Smooth muscle cell (in vitro differentiated cells): ENCODE measurements around the gene SFRP4. TPM values are rescaled to one million over a fixed set of nuclear protein-coding genes. Genes with fewer than 3 reads are reported as not detected.

ENCODE experiments used
- DNase-seq: peaks from one replicate; lab custom pipeline; 2025; ENCODE audit not compliant: unreplicated experiment; lab: John Stamatoyannopoulos, UW
- H2AFZ ChIP-seq: fragments of 200-600 bp; sonication (generic); 2 replicates; pipeline ENCODE4 v1.6.0; 2016; ENCODE audit warnings: antibody characterized with exemption, low read depth, mild to moderate bottlenecking
- H3F3A ChIP-seq: fragments of 200-600 bp; sonication (generic); 2 replicates; pipeline ENCODE4 v1.6.0; 2017; ENCODE audit warnings: antibody characterized with exemption, low read depth
- H3K27ac ChIP-seq: fragments of 200-600 bp; sonication (generic); 2 replicates; pipeline ENCODE4 v1.5.1; 2016; ENCODE audit warnings: low read depth, mild to moderate bottlenecking
- H3K27me3 ChIP-seq: fragments of 200-600 bp; sonication (generic); 2 replicates; pipeline ENCODE4 v1.6.1; 2016; ENCODE audit warnings: low read depth, mild to moderate bottlenecking
- H3K36me3 ChIP-seq: fragments of 200-600 bp; sonication (generic); 2 replicates; pipeline ENCODE4 v1.5.1; 2016; ENCODE audit warnings: low read depth
- H3K4me1 ChIP-seq: fragments of 200-600 bp; sonication (generic); 2 replicates; pipeline ENCODE4 v1.5.1; 2016; ENCODE audit warnings: low read depth
- H3K4me2 ChIP-seq: fragments of 200-600 bp; sonication (generic); 2 replicates; pipeline ENCODE4 v1.6.0; 2016; ENCODE audit warnings: mild to moderate bottlenecking
- H3K4me3 ChIP-seq: fragments of 200-600 bp; sonication (generic); 2 replicates; pipeline ENCODE4 v1.5.1; 2016; ENCODE audit warnings: mild to moderate bottlenecking
- H3K79me2 ChIP-seq: fragments of 200-600 bp; sonication (generic); 2 replicates; pipeline ENCODE4 v1.6.0; 2016; ENCODE audit warnings: low read depth, mild to moderate bottlenecking
- H3K9ac ChIP-seq: fragments of 200-600 bp; sonication (generic); 2 replicates; pipeline ENCODE4 v1.6.0; 2016; ENCODE audit warnings: low read depth
- H3K9me3 ChIP-seq: fragments of 200-600 bp; sonication (generic); replicated peaks from 2 replicates; pipeline ENCODE4 v1.5.1; 2016; ENCODE audit warnings: low read depth
- H4K20me1 ChIP-seq: fragments of 200-600 bp; sonication (generic); 2 replicates; pipeline ENCODE4 v1.6.0; 2016; ENCODE audit warnings: low read depth
- CTCF ChIP-seq: fragments of 200-600 bp; sonication (generic); IDR thresholded peaks from 2 replicates; pipeline ENCODE4 v1.5.1; 2017; ENCODE audit warnings: borderline replicate concordance, mild to moderate bottlenecking, antibody characterized with exemption; ENCODE audit not compliant: insufficient read depth, poor library complexity, severe bottlenecking
- whole genome bisulfite sequencing: methylation state at CpG from one replicate; pipeline ENCODE4 v1.1.7; 2016; ENCODE audit warnings: low lambda C conversion rate; 5-methylcytosine and 5-hydroxymethylcytosine counted together
- polyA plus RNA-seq: library from polyadenylated mRNA; unstranded; fragments of >200 nt; fragmentation: Nextera tagmentation; extraction: Ambion mirVana; gene quantifications from 2 replicates; pipeline ENCODE4 v1.2.1, GENCODE V29; 2016
- total RNA-seq: library from RNA; depleted of rRNA; stranded (reverse); fragments of >200 nt; gene quantifications from 2 replicates; pipeline ENCODE4 v1.2.3, GENCODE V29; 2014

The SFRP4 gene
- total and polyA plus RNA-seq, 2 experiments from 2014 or later, result not detected

GRCh38 chr7:37882086-37882485 is 34.5 kb downstream of the SFRP4 start:
- no peak overlapping the region for H3K27ac ChIP-seq
- H3K9ac ChIP-seq, result no peak overlapping the region
- WGBS, result 96% methylated on average over 6 of the region's 6 CpGs
- H3K4me3 ChIP-seq, result no peak overlapping the region
- TF ChIP-seq CTCF, result no peak
- H3K27me3 ChIP-seq, result no peaks in the 10 kb centered on the region
- H3F3A ChIP-seq, result no peaks in the 10 kb centered on the region
- H3K36me3 ChIP-seq, result no peaks in the 10 kb centered on the region
- H3K4me2 ChIP-seq, result no peak overlapping the region
- no peaks in the 10 kb centered on the region for H4K20me1 ChIP-seq
- no peaks in the 10 kb centered on the region for H3K4me1 ChIP-seq
- H3K79me2 ChIP-seq, result no peaks in the 10 kb centered on the region
- DNase-seq, result no peak
- no peaks in the 10 kb centered on the region for H3K9me3 ChIP-seq
- no peak overlapping the region for H2AFZ ChIP-seq

Other genes starting within 250 kb of the SFRP4 start
- gene GPR141, start 233.1 kb downstream of the SFRP4 start, total RNA-seq, result 2.5 and 9.1 TPM in 2 replicates
- 1.4 TPM in 1 of 2 replicates, not detected in the other for gene GPR141, start 233.1 kb downstream of the SFRP4 start, polyA plus RNA-seq
- gene NME8, start 68.2 kb downstream of the SFRP4 start, total RNA-seq, result 0.13 TPM in 1 of 2 replicates, not detected in the other
- gene NME8, start 68.2 kb downstream of the SFRP4 start, polyA plus RNA-seq, result 0.61 and 4.0 TPM in 2 replicates
- gene EPDR1, start 3.8 kb upstream of the SFRP4 start, total RNA-seq, result 11.1 and 13.9 TPM in 2 replicates
- gene EPDR1, start 3.8 kb upstream of the SFRP4 start, polyA plus RNA-seq, result 13.5 and 17.1 TPM in 2 replicates